GM21825 (cell line): Measurements from ENCODE around the gene KLHL26.

Source experiments
- ATAC-seq: cut with Tn5 transposase; IDR thresholded peaks from one replicate; pipeline ENCODE4 v1.9.1; 2021; ENCODE audit warnings: mild to moderate bottlenecking, moderate library complexity; ENCODE audit not compliant: unreplicated experiment

Gene KLHL26

DNA sequence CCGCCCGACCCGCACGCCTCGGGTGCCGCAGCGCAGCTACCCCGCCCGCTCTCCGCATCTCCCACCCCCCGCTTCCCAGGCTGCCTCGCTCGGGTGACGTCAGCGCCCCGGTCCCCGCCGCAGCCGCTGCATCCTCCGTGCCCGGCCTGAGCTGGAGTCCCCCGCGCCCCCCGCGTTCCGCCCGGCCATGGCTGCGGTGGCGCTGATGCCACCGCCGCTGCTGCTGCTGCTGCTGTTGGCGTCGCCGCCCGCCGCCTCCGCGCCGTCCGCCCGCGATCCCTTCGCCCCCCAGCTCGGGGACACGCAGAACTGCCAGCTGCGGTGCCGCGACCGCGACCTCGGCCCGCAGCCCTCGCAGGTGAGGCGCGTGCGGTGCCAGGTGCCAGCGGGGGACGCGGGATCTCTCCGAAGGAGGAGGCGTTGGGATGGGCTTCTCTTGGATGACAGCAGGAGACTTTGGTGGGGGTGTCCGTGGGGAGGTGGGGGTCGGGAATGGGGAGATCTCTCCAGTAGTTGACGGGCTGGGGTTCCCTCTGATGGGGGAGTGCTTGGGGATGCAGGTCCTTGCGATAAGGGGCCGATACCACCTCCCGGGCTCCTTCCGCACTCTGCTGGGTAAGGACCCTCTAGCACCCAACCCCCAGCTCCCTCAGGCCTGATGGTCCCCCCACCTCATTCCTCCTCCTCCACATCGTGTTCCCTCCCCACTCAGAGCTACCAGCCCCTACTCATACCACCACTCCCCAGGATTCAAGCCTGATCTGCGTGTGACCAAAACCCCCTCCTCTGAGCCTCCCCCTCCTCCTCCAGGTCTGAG is 23.8 kb upstream of the KLHL26 start, which contains the start of gene TMEM59L:
TMEM59L (plus strand) TSS at position 99 of the 817 bp plus-strand sequence; CDS start at position 188, 89 bp downstream.
- ATAC-seq: no peak

DNA sequence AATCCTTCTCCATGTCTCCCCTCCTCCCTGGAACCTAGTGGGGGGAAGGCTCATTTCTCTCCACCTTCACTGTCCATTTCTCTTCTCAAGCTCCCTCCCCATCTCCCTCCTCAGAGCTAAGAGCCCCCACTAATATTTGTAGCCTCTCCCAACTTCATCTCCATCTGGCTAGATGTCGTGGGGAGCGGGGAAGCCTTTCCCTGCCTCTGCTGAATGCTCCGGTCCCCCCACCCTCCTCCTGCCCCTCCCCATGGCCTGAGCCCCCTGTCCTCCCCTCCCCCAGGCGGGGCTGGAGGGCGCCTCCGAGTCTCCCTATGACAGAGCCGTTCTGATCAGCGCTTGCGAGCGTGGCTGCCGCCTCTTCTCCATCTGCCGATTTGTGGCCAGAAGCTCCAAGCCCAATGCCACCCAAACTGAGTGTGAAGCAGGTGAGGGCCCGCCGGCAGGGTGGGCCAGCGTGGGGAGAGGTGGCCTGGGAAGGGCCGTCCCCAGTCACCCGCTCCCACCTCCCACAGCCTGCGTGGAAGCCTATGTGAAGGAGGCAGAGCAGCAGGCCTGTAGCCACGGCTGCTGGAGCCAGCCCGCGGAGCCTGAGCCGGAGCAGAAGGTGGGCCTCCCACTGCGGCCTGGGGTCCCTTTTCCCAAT is 23.1 kb upstream of the KLHL26 start:
- no peak for ATAC-seq

DNA sequence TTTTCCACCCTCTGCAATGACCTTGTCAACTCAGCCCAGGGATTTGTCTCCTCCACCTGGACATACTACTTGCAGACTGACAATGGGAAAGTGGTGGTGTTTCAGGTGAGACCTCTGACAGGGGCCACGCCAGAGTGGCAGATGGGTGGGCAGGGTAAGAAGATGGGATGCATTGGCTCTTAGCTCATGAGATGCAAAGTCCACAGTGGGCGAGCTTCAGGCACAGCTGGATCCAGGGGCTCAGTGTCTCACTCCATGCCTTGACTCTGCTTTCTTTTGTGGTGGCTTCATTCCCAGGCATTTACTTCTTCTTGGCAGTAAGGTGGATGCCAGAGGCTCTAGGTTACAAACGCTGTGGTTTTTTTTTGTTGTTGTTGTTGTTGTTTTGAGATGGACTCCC is 20.8 kb upstream of the KLHL26 start:
- no peak for ATAC-seq

DNA sequence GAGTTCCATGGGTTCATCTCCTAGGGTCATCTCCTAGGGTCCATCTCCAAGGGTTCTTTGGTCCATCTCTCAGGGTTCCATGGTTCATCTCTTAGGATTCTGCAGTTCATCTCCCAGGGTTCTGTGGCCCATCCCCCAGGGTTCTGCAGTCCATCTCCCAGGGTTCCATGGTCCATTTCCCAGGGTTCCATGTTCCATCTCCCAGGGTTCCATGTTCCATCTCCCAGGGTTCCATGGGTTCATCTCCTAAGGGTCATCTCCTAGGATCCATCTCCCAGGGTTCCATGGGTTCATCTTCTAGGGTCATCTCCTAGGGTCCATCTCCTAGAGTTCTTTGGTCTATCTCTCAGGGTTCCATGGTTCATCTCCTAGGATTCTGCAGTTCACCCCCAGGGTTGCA is 19.3 kb upstream of the KLHL26 start:
- ATAC-seq: no peak

DNA sequence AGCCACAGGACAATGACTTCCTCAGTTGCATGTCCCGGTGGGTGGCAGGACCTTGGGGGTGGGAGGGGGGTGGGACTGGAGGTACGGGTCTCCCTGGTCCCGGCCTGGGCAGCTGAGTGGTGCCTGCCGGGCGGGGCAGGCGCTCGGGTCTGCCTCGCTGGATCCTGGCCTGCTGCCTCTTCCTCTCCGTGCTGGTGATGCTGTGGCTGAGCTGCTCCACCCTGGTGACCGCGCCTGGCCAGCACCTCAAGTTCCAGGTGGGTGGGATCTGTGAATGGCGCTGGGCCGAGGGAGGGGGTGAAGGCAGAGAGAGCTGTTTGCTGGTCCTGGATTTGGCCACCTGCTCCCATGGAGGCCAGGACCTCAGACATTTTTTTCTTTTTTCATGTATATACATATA is 18.6 kb upstream of the KLHL26 start:
- ATAC-seq: no peak

DNA sequence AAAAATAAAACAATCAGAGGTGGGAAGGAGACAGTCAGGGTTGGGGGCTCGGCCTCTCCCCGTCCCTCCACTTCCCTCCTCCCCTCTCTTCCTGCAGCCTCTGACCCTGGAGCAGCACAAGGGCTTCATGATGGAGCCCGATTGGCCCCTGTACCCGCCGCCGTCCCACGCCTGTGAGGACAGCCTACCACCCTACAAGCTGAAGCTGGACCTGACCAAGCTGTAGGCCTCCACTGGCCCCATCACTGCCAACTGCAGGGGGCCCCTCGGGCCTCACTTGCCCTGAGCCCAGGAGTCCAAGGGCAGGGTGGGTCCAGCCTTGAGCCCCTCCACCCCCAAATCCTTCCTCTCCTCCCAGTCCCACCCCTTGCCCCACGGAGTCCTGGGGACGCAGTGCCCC is 16.5 kb upstream of the KLHL26 start:
- ATAC-seq: no peak

DNA sequence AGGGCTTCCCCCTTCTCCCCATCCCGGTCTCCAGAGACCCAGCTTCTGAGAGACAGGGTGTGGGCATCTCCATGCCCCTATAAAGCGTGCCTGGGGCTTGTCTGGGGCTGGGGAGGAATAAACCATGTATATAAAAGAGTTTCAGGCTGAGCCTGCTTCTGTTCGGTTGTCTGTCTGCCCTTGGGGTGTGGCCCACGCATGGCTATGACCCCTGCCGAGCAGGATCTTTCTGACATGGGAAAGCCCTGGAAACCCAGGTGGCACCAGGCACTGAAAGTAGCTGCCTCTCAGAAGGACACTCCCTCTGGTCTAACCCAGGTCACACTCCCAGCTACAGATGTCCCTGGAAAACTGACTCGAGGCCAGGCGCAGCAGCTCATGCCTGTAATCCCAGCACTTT is 15.9 kb upstream of the KLHL26 start:
- no peak for ATAC-seq

DNA sequence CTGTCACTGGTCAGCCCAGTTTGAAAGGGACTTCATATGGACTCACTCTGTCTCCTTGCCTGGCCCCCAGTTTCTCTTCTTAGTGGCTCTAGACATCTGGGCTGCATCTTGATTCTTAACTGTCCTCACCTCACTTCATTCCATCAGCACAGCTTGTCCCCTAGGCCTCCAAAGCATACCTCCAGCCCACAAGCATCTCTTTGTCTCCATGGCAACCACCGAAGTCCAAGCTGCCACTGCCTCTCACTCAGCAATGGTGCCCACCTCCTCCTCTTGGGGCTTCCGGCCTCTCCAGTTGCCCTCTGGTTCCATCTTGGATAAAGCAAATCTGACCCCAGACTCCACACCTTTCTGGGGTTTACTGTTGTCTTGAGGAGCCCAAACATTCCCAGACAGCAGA is 9.9 kb upstream of the KLHL26 start:
- ATAC-seq: no peak

DNA sequence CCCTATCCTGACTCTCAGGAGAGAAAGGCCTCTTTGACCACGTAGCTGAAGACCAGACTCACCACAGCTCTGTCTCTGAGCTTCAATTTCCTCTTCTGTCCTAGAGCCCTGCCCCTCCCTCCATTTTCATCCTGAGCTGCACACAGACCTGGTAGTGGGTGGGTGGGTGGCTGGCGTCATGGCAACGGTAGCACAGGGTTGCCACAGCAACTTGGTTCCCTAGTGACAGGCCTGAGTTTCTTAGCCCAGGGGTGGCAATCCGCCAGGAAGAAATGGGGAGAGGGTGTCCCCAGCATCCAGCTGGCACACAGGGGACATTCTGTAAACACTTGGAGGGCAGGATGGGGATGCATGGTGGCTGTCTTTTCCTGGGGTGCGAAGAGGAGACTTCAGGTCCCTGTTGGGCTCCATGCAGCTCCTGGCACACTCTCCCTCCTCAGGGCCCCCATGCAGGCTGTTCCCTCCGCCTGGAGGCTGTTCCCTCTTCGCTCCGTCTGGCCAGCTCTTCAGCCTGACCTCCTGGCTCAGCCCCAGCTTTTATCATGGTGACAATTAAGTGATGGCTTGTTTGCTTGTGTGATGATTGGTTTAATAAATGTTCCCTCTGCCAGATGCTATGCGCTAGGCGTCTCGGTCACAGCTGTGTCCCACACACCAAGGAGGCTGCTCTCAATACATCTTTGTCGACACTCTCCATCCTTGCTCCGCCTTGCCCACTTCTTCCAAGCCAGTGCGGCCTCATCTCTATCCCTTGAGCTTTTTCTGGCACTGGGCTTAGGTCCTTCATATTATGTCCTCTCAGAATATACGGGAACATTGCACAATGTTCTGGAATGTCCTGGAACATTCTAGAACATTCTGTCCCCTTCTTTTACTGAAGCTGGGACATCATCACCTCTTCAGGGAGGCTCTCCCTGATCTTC is 7.4 kb upstream of the KLHL26 start:
- ATAC-seq: no peak

DNA sequence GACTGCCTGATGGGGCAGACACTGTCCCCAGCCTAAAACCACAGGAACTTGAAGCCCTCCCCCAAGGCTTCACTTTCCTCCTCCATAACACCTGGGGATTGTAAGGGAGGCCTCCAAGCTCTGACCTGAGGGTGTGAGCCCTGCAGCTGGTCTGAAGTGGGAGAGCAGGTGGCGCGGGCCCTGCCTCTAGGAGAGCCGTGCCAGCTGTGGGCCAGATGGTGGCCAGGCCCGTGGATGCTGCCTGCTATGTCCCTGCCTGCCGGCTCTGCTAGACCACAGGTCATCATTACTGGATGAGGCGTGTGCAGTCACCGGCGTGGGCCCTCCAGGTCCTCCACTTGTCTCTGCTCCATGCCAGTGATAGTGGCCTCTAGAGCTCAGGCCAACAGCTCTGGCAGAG is 3.5 kb upstream of the KLHL26 start:
- no peak for ATAC-seq

DNA sequence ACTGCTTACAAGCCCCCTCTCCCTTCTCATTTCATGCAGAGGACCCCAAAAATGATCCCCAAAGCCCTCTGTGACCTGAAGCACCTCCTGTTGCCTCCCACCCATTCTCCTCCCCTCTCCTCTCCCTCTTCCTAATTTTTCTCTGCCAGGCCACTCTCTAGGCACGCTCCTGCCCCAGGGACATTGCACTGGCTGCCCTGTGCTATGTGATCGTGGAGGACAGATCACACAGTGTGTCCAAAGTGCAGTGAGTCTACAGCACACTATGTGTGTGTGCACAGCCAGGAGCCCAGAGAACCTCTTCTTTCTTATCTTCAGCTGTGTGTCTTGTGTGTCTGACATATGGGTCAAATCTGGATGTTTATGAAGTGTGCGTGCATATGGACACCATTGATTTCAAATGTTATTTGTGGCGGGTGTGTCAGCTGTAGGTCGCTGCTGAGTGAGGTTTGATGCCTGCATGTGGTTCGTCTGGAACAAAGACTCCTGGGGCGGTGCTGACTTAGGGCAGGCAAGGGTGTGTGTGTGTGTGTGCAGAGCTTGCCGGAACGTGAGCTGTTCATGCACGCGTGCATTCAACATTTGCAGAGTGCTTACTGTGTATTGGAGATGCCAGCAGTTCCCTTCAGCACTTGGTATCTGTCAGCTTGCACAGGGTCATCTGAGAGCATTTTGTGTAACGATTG is 2.1 kb upstream of the KLHL26 start:
- no peak for ATAC-seq

DNA sequence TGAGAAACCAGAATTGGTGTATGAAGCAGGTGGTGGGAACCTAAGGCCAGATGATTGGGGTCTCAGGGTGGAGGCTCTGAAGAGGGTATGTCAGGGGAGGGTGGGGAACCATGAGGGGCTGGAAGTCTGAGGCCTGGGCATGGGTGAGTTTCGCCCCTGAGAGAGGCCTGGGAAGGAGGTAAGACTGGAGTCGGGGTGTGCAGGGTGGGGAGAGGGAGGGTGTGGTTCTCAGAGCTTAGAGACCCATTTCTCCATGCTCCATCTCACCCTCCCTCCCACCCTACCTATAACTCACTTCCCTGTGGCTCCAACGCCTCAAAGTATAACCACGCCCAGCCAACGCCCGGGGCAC is 1.0 kb upstream of the KLHL26 start:
- no peak for ATAC-seq

DNA sequence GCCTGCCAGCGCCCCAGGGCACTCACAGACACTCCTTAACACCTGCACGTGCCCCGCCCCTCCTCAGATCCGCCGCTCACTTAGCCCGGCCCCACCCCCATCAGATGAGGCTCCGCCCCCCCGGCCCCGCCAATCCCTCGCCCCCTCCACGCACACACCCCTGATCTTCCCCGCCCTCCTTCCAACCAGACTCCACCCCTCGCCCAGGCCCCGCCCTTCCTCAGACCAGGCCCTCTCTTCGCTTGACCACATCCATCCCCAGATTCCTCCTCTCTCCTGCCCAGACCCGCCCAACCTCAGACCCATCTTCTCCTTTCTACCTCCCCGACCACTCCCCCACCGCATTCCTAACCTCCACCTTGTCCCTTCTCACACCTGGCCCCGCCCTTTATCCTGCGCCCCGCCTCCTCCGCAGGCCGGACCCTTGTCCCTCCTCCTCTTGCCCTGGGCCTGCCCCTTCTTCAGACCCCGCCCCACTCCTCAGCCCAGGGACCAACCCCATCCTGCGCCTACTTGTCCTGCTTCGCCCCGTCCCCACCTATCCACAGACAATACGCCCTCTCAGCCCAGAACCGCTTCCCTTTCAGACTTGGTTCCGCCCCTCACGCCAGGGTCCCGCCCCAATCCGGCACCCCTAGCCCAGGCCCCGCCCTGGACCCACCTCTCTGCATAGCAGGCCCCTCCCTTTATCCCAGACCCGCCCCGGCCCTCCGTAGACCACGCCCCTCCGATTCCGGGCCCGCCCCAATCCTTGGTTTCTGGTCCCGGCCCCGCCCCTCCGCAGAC is 452 bp upstream of the KLHL26 start:
- peak; percentile 81 for ATAC-seq

DNA sequence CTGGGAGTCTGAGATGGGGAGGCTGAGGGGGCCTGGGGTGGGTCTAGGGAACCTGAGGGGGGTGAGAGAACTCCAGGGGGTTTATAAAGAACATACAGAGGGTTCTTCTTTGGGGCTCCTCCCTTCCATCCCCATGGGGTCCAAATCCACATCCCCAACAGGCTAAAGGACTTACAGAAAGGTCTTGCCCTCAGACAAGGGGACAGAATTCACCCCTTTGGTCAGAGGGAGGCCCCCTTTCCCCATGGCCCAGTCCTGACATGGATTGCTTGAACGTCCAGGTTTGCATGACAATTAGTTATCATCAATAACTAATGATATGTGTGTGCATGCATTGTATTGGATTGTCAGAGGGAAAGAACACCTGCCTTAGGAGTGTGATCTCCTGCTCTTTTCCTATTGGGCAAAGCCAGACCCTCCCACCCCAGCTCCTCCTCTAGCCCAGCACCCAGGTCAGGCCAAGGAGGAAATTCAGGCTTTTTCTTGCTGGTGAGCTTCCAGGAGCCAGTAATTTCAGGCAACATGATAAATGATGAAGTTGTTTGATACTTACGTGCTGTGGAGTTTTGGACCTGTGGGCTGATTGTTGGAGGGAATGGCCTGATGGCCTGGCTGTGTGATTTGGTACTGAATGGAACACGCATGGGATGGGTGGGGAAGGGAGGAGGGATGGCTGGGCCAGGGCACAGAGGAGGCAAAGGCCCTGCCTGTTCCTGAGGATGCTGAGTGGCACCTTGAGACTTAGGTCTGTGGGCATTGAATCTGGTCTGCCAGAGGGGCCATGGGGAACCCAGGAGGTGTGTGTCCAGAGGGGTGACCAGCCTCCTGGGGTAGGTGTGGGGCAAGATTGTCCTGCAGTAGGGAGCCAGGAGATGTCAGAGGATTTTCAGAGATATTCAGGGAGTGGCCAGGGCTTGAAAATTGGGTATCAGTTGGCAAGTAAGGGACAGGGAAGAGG is 1.1 kb downstream of the KLHL26 start:
- no peak for ATAC-seq

DNA sequence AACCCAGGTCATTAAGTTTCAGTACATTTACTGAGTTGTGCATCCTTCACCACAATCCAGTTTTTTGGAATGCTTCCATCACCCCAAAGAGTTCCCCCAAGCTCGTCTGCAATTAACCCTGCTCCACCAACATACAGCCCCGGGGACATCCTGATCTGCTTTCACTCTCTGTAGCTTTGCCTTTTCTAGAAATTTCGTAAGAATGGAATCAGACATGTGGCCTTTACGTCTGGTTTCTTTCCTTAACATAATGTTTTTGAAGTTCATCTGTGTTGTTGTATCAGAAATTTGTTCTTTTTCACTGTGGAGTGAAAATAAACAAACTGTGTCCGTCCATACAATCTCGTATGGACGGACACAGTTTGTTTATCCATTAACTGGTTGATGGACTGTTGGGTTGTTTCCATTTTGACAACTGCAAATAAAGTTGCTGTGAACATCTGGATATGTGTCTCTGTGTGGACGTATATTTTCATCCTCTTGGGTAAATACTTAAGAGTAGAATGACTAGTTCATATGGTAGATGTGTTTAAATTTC is 2.9 kb downstream of the KLHL26 start:
- no peak for ATAC-seq

DNA sequence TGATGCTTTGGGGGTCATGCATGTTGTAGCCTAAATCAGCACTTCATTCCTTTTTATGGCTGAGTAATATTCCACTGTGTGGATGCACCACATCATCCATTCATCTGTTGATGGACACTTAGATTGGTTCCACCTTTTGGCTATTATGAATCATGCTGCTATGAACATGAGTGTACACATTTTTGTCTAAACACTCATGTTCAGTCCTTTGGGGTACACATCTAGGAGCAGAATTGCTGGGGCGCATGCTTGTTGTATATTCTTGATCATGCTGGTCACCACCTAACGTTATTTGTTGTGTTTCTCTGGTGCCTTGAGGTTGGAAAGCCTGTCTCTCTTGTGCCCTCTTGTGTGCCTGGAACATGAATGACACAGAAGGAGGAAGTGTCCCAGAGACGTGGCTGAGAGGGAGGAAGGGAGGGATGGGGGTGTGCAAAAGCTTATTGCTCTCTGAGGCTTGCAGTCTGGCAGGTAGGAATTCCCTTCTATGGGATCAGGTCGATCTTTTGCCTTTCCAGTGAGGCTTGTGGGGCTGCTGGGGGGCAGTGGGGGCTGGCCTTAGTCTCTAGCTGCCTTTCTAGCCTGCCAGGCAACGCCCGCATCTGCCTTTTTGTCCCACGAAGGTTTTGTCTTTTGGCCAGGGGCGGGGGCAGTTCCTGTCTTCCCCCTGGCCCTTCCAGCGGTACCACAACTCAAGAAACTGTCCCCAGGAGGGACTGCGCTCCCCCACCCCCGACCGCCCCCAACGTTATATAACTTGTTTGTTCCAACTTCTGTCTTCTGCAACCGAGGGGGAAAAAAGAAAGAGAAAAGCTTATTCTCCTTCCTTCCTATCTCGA is 7.6 kb downstream of the KLHL26 start:
- ATAC-seq: no peak

DNA sequence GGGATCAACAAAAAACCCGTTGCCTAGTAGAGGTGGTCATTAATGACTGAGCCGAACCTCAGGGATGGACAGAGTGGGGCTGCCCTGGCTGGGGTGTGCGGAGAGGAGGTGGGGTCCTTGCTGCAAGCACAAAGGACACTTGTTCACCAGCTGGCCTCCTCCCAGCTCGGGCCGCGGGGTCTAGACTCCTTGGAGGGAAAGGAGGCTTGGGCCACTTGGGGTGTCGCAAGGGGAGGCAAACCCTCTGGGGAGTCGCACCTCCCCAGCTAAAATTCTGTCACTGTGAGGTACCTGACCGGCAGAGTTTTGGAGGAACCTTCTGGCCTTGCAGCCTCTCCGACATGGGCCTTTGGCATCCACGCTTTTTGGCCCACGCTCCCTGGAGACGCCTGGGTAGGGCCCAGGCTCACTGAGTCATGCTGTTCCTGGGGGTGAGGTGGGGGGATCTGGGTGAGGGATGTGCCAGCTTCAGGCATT is 8.2 kb downstream of the KLHL26 start:
- no peak for ATAC-seq
